Caco-2 (cell line): Measurements from ENCODE around the gene BTG2. TPM values are rescaled to one million over a fixed set of nuclear protein-coding genes. Genes with fewer than 3 reads are reported as not detected.
A peak's percentile ranks its signal among the peaks of the same experiment; 100 is the strongest.

ENCODE experiments used
- BruUV-seq: library from RNA; stranded (reverse); fragments of 400-500 nt; replicated peaks from 2 replicates; lab custom pipeline; 2021; lab: Mats Ljungman, UMichigan
- CTCF ChIA-PET: fragments of 300-600 bp; sonication (Branson Sonifier 250); formaldehyde crosslinking; loops from one replicate; lab custom pipeline; 2022; ENCODE audit warnings: antibody characterized with exemption; lab: Charles Lee
- POLR2A ChIA-PET: fragments of 300-600 bp; sonication (Branson Sonifier 250); formaldehyde crosslinking; loops from one replicate; lab custom pipeline; 2022; ENCODE audit warnings: antibody characterized with exemption; lab: Charles Lee
- DNase-seq, 2 experiments: peaks; one replicate each; pipeline versions ENCODE4 v3.0.0 to v3.0.0-alpha.2; 2020 to 2022
- H3K27me3 ChIP-seq: replicated peaks from 2 replicates; pipeline ENCODE4 v1.6.0; 2011; ENCODE audit warnings: low read length; ENCODE audit not compliant: control insufficient read depth, insufficient read depth
- H3K36me3 ChIP-seq: 2 replicates; pipeline ENCODE4 v1.5.1; 2011; ENCODE audit warnings: low read length; ENCODE audit not compliant: control insufficient read depth, insufficient read depth
- H3K4me1 ChIP-seq: fragments of 250-450 bp; sonication (Bioruptor Pico); 2 replicates; pipeline ENCODE4 v1.5.1; 2020; ENCODE audit warnings: mild to moderate bottlenecking
- H3K4me3 ChIP-seq: 2 replicates; pipeline ENCODE4 v1.5.1; 2011; ENCODE audit warnings: low read depth, mild to moderate bottlenecking, control low read depth, low read length
- H3K9me3 ChIP-seq: fragments of 250-450 bp; sonication (Bioruptor Pico); 2 replicates; pipeline ENCODE4 v1.5.1; 2020; ENCODE audit warnings: mild to moderate bottlenecking, moderate library complexity
- H3K27ac Mint-ChIP-seq: one replicate; pipeline ENCODE4 v1.8.0; 2022; ENCODE audit warnings: mixed read lengths; ENCODE audit not compliant: unreplicated experiment
- H3K27me3 Mint-ChIP-seq: one replicate; pipeline ENCODE4 v1.8.0; 2022; ENCODE audit warnings: mixed read lengths; ENCODE audit not compliant: insufficient read depth, unreplicated experiment
- H3K36me3 Mint-ChIP-seq: one replicate; pipeline ENCODE4 v1.8.0; 2022; ENCODE audit warnings: mild to moderate bottlenecking, mixed read lengths; ENCODE audit not compliant: insufficient read depth, unreplicated experiment
- H3K4me1 Mint-ChIP-seq: one replicate; pipeline ENCODE4 v1.8.0; 2022; ENCODE audit warnings: low read depth, mixed read lengths; ENCODE audit not compliant: unreplicated experiment
- H3K4me3 Mint-ChIP-seq: one replicate; pipeline ENCODE4 v1.8.0; 2022; ENCODE audit warnings: mild to moderate bottlenecking, moderate library complexity, mixed read lengths; ENCODE audit not compliant: unreplicated experiment
- H3K9me3 Mint-ChIP-seq: one replicate; pipeline ENCODE4 v1.8.0; 2022; ENCODE audit warnings: mixed read lengths; ENCODE audit not compliant: unreplicated experiment
- CTCF ChIP-seq, 2 experiments: fragments of 200-600 bp in 1 of 2; IDR thresholded peaks; 1 replicate in 1 of 2; 2 replicates in 1 of 2; pipeline versions ENCODE4 v1.5.1 to v1.8.0; 2011 to 2022; ENCODE audit warnings: antibody characterized with exemption in 1 of 2, control low read depth in 1 of 2, inconsistent platforms in 1 of 2, low read depth in 1 of 2, low read length in 1 of 2, mild to moderate bottlenecking in 1 of 2, moderate library complexity in 1 of 2; ENCODE audit not compliant: insufficient read depth in 1 of 2, severe bottlenecking in 1 of 2, unreplicated experiment in 1 of 2
- intact Hi-C: fragments of 100-400 bp; cut with micrococcal nuclease; formaldehyde crosslinking; loops from one replicate; pipeline ENCODE4 v1.10.0; 2022; ENCODE audit not compliant: unreplicated experiment
- total RNA-seq: library from RNA; stranded (reverse); gene quantifications from 2 replicates; pipeline ENCODE4 v1.2.3, GENCODE V29; 2022

Gene BTG2
- total RNA-seq, 1 experiment from 2014 or later = 21.2 TPM

- no peaks in the 10 kb centered on the region for H3K36me3 ChIP-seq
- no peaks in the 10 kb centered on the region for H3K36me3 Mint-ChIP-seq
- ChIA-PET POLR2A (no interaction called here), CTCF (interaction anchor here (0.6 to 5.0 kb wide), 7 partner anchors 35 to 264 kb away, joined by 3 to 90 read pairs (median 4); partner anchors contain the start of gene TMEM183A)
- no TSS peak for BruUV-seq
- no peak overlapping the region for H3K4me3 ChIP-seq
- no peak overlapping the region for H3K4me3 Mint-ChIP-seq
- H3K27me3 Mint-ChIP-seq = no peaks in the 10 kb centered on the region
- DNase-seq = peak; percentile 62 to 65
- H3K9me3 ChIP-seq = no peaks in the 10 kb centered on the region
- no peak for TF ChIP-seq CTCF (IDR thresholded peaks at IDR 0.05; ENCODE audit: insufficient read depth in 1 of 2, low read depth in 1 of 2, low read length in 1 of 2, severe bottlenecking in 1 of 2, unreplicated experiment in 1 of 2)
- no peak overlapping the region for H3K27ac Mint-ChIP-seq
- intact Hi-C loops = loop anchor here (5.0 kb wide), 1 partner anchor 216 kb away; no protein-coding TSS in a partner anchor
- peaks cover 13% of the 10 kb centered on the region for H3K4me1 ChIP-seq
- H3K9me3 Mint-ChIP-seq = no peaks in the 10 kb centered on the region
- H3K4me1 Mint-ChIP-seq = peaks cover 12% of the 10 kb centered on the region
- no peaks in the 10 kb centered on the region for H3K27me3 ChIP-seq
Measured at GRCh38 chr1:203271018-203271743, 34.1 kb upstream of the BTG2 start.

- Histone ChIP-seq H3K36me3 (no peaks in the 10 kb centered on the region), H3K4me1 (peaks cover 13% of the 10 kb centered on the region), H3K4me3 (no peak overlapping the region), H3K9me3 (no peaks in the 10 kb centered on the region), H3K27me3 (no peaks in the 10 kb centered on the region)
- CTCF ChIA-PET = interaction anchor here (0.6 to 1.5 kb wide), 7 partner anchors 19 to 265 kb away, joined by 3 to 61 read pairs (median 8); partner anchors contain the start of genes BTG2 and TMEM183A
- no peak for TF ChIP-seq CTCF (IDR thresholded peaks at IDR 0.05; ENCODE audit: insufficient read depth in 1 of 2, low read depth in 1 of 2, low read length in 1 of 2, severe bottlenecking in 1 of 2, unreplicated experiment in 1 of 2)
- POLR2A ChIA-PET = no interaction called here
- Mint-ChIP-seq H3K4me3 (no peak overlapping the region), H3K36me3 (no peaks in the 10 kb centered on the region), H3K27me3 (no peaks in the 10 kb centered on the region), H3K27ac (no peak overlapping the region), H3K4me1 (peaks cover 10% of the 10 kb centered on the region), H3K9me3 (no peaks in the 10 kb centered on the region)
- DNase-seq = no peak
- intact Hi-C loops = loop anchor here (2.0 to 5.0 kb wide), 2 partner anchors 169 to 215 kb away; no protein-coding TSS in a partner anchor
- no TSS peak for BruUV-seq
Measured at GRCh38 chr1:203271962-203272632, 33.2 kb upstream of the BTG2 start.

- ChIA-PET CTCF (interaction anchor here (0.6 to 1.5 kb wide), 24 partner anchors 12 to 422 kb away, joined by 3 to 61 read pairs (median 6); partner anchors contain the start of gene BTG2), POLR2A (interaction anchor here (0.6 to 0.7 kb wide), 3 partner anchors 29 to 55 kb away, joined by 3 to 4 read pairs (median 4); partner anchors contain the start of gene BTG2)
- Histone ChIP-seq H3K27me3 (no peaks in the 10 kb centered on the region), H3K4me1 (peaks cover 13% of the 10 kb centered on the region), H3K9me3 (no peaks in the 10 kb centered on the region), H3K4me3 (no peak overlapping the region), H3K36me3 (no peaks in the 10 kb centered on the region)
- H3K4me1 Mint-ChIP-seq = peaks cover 4% of the 10 kb centered on the region
- intact Hi-C loops = loop anchor here (1.0 to 5.0 kb wide), 6 partner anchors 18 to 215 kb away; partner anchors contain the start of gene BTG2
- no peak overlapping the region for H3K4me3 Mint-ChIP-seq
- no peaks in the 10 kb centered on the region for H3K27me3 Mint-ChIP-seq
- no peak for DNase-seq
- H3K9me3 Mint-ChIP-seq = no peaks in the 10 kb centered on the region
- H3K36me3 Mint-ChIP-seq = no peaks in the 10 kb centered on the region
- BruUV-seq = no TSS peak
- TF ChIP-seq CTCF (IDR thresholded peaks at IDR 0.05; ENCODE audit: insufficient read depth in 1 of 2, low read depth in 1 of 2, low read length in 1 of 2, severe bottlenecking in 1 of 2, unreplicated experiment in 1 of 2) = no peak
- no peak overlapping the region for H3K27ac Mint-ChIP-seq
Measured at GRCh38 chr1:203272633-203273205, 32.6 kb upstream of the BTG2 start.
